ENCODE data around the gene FOXM1. TPM values are rescaled to one million over a fixed set of nuclear protein-coding genes. Genes with fewer than 3 reads are reported as not detected.
"Not testable (repeated sequence)": the region's sequence is repeated elsewhere in the genome, so short reads cannot be mapped to it uniquely, and the experiment has no call there.

Gene FOXM1
- total RNA-seq, 2 donors from 2014 or later = 0.52 TPM; not detected in 1

DNA sequence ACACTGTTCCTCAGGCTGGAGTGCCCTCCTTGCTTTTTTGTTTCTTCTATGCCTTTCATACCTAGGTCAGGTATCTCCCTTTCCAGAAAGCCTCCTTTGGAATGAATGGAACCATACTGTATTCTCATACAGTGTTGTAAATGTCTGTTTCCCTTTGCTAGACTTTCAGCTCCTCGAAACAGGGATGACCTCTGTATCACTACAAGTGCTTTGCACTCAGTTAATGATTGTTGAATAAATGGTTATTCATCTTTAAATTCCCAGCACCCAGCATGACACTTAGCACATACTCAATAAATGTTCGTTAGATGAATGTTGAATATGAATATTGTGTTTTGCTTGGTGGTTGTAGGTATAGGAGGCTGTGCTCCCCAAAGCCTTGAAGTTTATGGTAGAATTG is 7.8 kb upstream of the FOXM1 start:
- Histone ChIP-seq H3K4me1 (no peaks in the 10 kb centered on the region), H3K4me3 (no peak overlapping the region), H3K36me3 (replicated peaks in 1 of 2; ENCODE audit: insufficient read depth in 1 of 2, low read depth in 2 of 2) (no peaks in the 10 kb centered on the region), H3K27me3 (no peaks in the 10 kb centered on the region), H3K9me3 (no peaks in the 10 kb centered on the region), H3K27ac (no peak overlapping the region)
- TF ChIP-seq, protein P1, sequence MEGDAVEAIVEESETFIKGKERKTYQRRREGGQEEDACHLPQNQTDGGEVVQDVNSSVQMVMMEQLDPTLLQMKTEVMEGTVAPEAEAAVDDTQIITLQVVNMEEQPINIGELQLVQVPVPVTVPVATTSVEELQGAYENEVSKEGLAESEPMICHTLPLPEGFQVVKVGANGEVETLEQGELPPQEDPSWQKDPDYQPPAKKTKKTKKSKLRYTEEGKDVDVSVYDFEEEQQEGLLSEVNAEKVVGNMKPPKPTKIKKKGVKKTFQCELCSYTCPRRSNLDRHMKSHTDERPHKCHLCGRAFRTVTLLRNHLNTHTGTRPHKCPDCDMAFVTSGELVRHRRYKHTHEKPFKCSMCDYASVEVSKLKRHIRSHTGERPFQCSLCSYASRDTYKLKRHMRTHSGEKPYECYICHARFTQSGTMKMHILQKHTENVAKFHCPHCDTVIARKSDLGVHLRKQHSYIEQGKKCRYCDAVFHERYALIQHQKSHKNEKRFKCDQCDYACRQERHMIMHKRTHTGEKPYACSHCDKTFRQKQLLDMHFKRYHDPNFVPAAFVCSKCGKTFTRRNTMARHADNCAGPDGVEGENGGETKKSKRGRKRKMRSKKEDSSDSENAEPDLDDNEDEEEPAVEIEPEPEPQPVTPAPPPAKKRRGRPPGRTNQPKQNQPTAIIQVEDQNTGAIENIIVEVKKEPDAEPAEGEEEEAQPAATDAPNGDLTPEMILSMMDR (IDR thresholded peaks at IDR 0.05) = no peak
- TF ChIP-seq POLR2A (IDR thresholded peaks at IDR 0.05) = no peak
- intact Hi-C loops (cut with DNase I) = no loop called here
- 42 to 43% methylated on average over 2 of the region's 2 CpGs for WGBS, 2 donors
- ATAC-seq (no peak), DNase-seq (no peak)

DNA sequence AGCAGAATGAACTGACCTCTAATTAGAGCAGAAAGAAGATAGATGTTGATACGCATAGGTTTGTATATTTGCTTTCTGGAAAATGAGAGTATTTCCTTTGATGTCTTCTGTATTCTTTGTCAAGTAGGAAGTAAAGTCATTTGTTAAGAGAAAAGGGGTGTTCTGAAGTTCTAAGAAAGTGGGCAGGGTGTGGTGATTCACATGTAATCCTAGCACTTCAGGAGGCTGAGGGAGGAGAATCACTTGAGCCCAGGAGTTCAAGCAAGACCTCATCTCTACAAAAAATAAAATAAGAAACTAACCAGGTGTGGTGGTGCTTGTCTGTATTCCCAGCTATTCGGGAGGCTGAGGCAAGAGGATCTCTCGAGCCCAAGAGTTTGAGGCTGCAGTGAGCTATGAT is 2.9 kb upstream of the FOXM1 start:
- DNase-seq (no peak), ATAC-seq (no peak)
- H3K4me3 ChIP-seq = no peak overlapping the region
- peaks cover 14% of the 10 kb centered on the region for H3K4me1 ChIP-seq
- intact Hi-C loops (cut with DNase I) = no loop called here
- H3K9me3 ChIP-seq = no peaks in the 10 kb centered on the region
- TF ChIP-seq, protein P1 (IDR thresholded peaks at IDR 0.05) = no peak
- TF ChIP-seq POLR2A (IDR thresholded peaks at IDR 0.05) = no peak
- H3K27ac ChIP-seq = no peak overlapping the region
- H3K27me3 ChIP-seq = no peaks in the 10 kb centered on the region
- 95 to 98% methylated on average over 3 of the region's 3 CpGs for WGBS, 2 donors
- H3K36me3 ChIP-seq (replicated peaks in 1 of 2; ENCODE audit: insufficient read depth in 1 of 2, low read depth in 2 of 2) = no peaks in the 10 kb centered on the region

DNA sequence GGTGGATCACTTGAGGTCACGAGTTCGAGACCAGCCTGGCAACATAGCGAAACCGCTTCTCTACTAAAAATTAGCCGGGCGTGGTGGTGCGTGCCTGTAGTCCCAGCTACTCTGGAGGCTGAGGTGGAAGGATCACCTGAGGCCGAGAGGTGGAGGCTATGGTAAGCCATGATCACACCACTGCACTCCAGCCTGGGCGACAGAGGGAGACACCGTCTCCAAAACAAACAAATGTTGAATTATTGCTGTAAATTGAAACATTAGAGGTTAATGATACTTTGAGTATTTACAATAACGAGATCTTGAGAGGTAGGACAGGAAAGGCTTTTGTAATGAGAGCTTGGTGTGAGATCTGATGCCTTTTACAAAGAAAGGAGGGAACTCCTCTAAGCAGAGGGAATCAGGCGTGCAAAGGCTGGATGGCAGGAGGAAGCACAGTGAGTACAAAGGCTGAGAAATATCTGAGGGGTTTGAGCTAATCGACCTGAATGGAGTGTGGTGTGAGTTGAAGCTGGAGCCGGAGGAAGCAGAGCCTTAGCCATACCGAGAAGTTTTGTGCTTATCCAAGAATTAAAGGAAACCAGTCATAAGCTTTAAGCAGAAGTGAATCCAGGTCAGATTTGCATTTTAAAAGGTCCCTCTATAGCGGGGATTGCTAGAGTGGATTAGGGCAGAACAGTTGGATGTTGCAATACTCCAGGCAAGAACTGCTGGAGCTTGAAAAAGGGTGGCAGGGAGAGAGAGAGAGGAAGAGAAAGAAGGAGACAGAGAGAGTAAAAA is 1.2 kb upstream of the FOXM1 start:
- no peaks in the 10 kb centered on the region for H3K27me3 ChIP-seq
- no peak for ATAC-seq
- no peaks in the 10 kb centered on the region for H3K36me3 ChIP-seq (replicated peaks in 1 of 2; ENCODE audit: insufficient read depth in 1 of 2, low read depth in 2 of 2)
- TF ChIP-seq POLR2A (IDR thresholded peaks at IDR 0.05) = peak in 1 of 3 donors; percentile 26
- TF ChIP-seq, protein P1 (IDR thresholded peaks at IDR 0.05) = no peak
- H3K4me1 ChIP-seq = peaks cover 14% of the 10 kb centered on the region
- intact Hi-C loops (cut with DNase I) = no loop called here
- H3K4me3 ChIP-seq = peak overlapping the region in 1 of 2 donors; percentile 90
- H3K27ac ChIP-seq = peak overlapping the region; percentile 87 to 91 (median 88)
- H3K9me3 ChIP-seq = no peaks in the 10 kb centered on the region
- peak in 1 of 4 donors; percentile 19 for DNase-seq
- 42 to 46% methylated on average over 15 to 16 of the region's 16 CpGs for whole genome bisulfite sequencing, 2 donors

DNA sequence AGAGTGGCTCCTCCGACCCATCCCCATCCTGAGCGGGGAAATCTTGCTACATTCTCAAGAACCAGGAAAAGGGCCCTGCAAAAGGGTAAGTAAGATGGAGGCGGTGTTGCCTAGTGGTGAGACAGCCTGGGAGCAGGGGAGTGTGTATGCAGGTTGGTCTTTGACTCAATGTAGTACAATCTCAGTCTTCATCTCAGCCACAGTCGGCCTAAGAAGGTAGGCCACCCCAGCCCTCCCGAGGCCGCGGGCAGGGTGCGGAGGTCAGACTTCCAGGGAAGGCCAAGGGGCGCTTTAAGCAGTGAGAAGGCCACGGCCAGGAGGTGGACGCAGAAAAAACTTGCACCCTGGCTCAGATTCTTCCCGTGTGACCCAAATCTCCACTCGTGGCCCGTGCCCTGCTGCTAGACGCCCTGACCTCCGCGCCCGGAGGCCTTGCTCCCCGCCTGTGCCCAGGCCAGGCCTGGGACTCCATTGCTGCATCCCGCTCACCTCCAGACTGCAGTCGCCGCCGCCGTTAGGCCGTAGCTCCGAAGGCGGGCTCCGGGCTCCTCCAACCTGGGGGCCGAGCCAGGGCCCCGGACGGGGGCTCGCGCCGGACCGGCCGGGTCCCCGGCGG is 435 bp downstream of the FOXM1 start:
- WGBS, 2 donors = 5 to 21% methylated on average over 9 to 38 of the region's 38 CpGs
- no peak for TF ChIP-seq POLR2A (IDR thresholded peaks at IDR 0.05)
- TF ChIP-seq, protein P1 (IDR thresholded peaks at IDR 0.05) = no peak

DNA sequence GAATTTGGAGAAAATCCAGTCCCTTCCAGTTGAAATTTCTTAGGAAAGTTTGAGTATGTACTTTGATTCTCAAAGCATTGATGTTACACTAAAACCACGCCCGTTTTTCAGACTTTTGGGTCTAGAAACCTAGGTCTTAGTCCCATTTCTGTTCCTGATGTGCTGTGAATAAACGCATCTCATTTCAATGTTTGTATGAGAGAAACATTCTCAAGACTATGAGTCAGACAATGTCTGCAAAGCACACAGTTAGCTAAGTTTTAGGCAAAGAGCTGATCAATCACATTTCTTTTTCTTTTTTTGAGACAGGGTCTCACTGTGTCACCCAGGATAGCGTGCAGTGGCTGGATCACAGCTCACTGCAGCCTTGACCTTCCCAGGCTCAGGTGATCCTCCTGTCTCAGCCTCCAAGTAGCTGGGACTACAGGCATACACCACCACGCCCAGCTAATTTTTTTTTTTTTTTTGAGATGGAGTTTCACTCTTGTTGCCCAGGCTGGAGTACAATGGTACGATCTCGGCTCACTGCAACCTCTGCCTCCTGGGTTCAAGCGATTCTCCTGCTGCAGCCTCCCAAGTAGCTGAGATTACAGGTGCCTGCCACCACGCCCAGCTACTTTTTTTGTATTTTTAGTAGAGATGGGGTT is 7.9 kb downstream of the FOXM1 start:
- H3K36me3 ChIP-seq (replicated peaks in 1 of 2; ENCODE audit: insufficient read depth in 1 of 2, low read depth in 2 of 2); H3K4me3 ChIP-seq; ATAC-seq; H3K4me1 ChIP-seq; H3K9me3 ChIP-seq; H3K27ac ChIP-seq; H3K27me3 ChIP-seq; DNase-seq: not testable (repeated sequence)
- intact Hi-C loops (cut with DNase I) = loop anchor here (10.0 kb wide), 1 partner anchor 166 kb away; no protein-coding TSS in a partner anchor
- WGBS, 2 donors = 88 to 97% methylated on average over 9 of the region's 9 CpGs

More for the DNA sequence above, 435 bp downstream of the FOXM1 start:
- ATAC-seq (peak; percentile 42), DNase-seq (peak in 1 of 4 donors; percentile 17)
- Histone ChIP-seq H3K27ac (peak overlapping the region in 3 of 4 donors; percentile 87 to 91 (median 87)), H3K36me3 (replicated peaks in 1 of 2; ENCODE audit: insufficient read depth in 1 of 2, low read depth in 2 of 2) (no peaks in the 10 kb centered on the region), H3K4me3 (peak overlapping the region; percentile 77 to 90), H3K4me1 (peaks cover 14% of the 10 kb centered on the region), H3K9me3 (no peaks in the 10 kb centered on the region), H3K27me3 (no peaks in the 10 kb centered on the region)
- intact Hi-C loops (cut with DNase I) = no loop called here
